OCI-LY7 (cell line): ENCODE measurements around the gene EVI2A. TPM values are rescaled to one million over a fixed set of nuclear protein-coding genes. Genes with fewer than 3 reads are reported as not detected.

Experiments used
- BruUV-seq: library from RNA; stranded (reverse); fragments of 400-500 nt; replicated peaks from 2 replicates; lab custom pipeline; 2021; lab: Mats Ljungman, UMichigan
- CTCF ChIA-PET: fragments of 300-600 bp; sonication (Branson Sonifier 250); formaldehyde crosslinking; loops from one replicate; lab custom pipeline; 2022; ENCODE audit warnings: antibody characterized with exemption; ENCODE audit not compliant: unreplicated experiment; lab: Charles Lee
- POLR2A ChIA-PET: fragments of 300-600 bp; sonication (Branson Sonifier 250); formaldehyde crosslinking; loops from one replicate; lab custom pipeline; 2022; ENCODE audit warnings: antibody characterized with exemption; lab: Charles Lee
- DNase-seq: peaks from one replicate; pipeline ENCODE4 v3.0.0-alpha.2; 2015; ENCODE audit warnings: low spot score
- H2AFZ ChIP-seq: fragments of 200-600 bp; sonication (generic), shearing (Covaris generic); 2 replicates; pipeline ENCODE4 v1.6.1; 2014; ENCODE audit warnings: mild to moderate bottlenecking, antibody characterized with exemption, low read length, moderate library complexity
- H3K27ac ChIP-seq: fragments of 200-600 bp; sonication (generic); 2 replicates; pipeline ENCODE4 v1.5.1; 2014; ENCODE audit warnings: mixed run types, low read depth, mild to moderate bottlenecking, moderate library complexity, low read length, inconsistent platforms; ENCODE audit not compliant: poor library complexity, severe bottlenecking
- H3K36me3 ChIP-seq: fragments of 200-600 bp; sonication (generic); 2 replicates; pipeline ENCODE4 v1.6.1; 2014; ENCODE audit warnings: mild to moderate bottlenecking, antibody characterized with exemption, low read length, moderate library complexity, mixed read lengths; ENCODE audit not compliant: insufficient read depth
- H3K4me1 ChIP-seq: fragments of 200-600 bp; sonication (generic); 2 replicates; pipeline ENCODE4 v1.5.1; 2014; ENCODE audit warnings: mild to moderate bottlenecking, low read length; ENCODE audit not compliant: insufficient read depth, poor library complexity, severe bottlenecking
- H3K4me2 ChIP-seq: fragments of 200-600 bp; sonication (generic); 2 replicates; pipeline ENCODE4 v1.6.1; 2014; ENCODE audit warnings: mild to moderate bottlenecking, low read length
- H3K4me3 ChIP-seq: fragments of 200-600 bp; sonication (generic); 2 replicates; pipeline ENCODE4 v1.5.1; 2014; ENCODE audit warnings: mild to moderate bottlenecking, low read depth, low read length; ENCODE audit not compliant: poor library complexity, severe bottlenecking
- H3K79me2 ChIP-seq: fragments of 200-600 bp; sonication (generic); 2 replicates; pipeline ENCODE4 v1.6.1; 2016; ENCODE audit warnings: low read depth, mild to moderate bottlenecking, low read length, moderate library complexity, mixed read lengths; ENCODE audit not compliant: insufficient read depth
- H3K9me2 ChIP-seq: fragments of 200-600 bp; sonication (generic); 2 replicates; pipeline ENCODE4 v1.6.1; 2016; ENCODE audit warnings: mild to moderate bottlenecking, low read length, mixed read lengths; ENCODE audit not compliant: insufficient read depth
- H3K9me3 ChIP-seq: fragments of 200-600 bp; sonication (generic); 2 replicates; pipeline ENCODE4 v1.6.1; 2014; ENCODE audit warnings: mild to moderate bottlenecking, mixed run types, low read length, mixed read lengths
- H4K20me1 ChIP-seq: fragments of 200-600 bp; sonication (generic); 2 replicates; pipeline ENCODE4 v1.6.1; 2014; ENCODE audit warnings: mild to moderate bottlenecking, antibody characterized with exemption, low read length, moderate library complexity, mixed read lengths; ENCODE audit not compliant: insufficient read depth
- CTCF ChIP-seq: fragments of 200-600 bp; sonication (generic); conservative IDR thresholded peaks from 2 replicates; pipeline ENCODE4 v1.5.1; 2014; ENCODE audit warnings: mild to moderate bottlenecking, antibody characterized with exemption, low read length, moderate library complexity, mixed read lengths
- EZH2phosphoT487 ChIP-seq: fragments of 200-600 bp; sonication (generic); IDR thresholded peaks from 2 replicates; pipeline ENCODE4 v1.6.1; 2018; ENCODE audit warnings: low read depth, borderline replicate concordance, mild to moderate bottlenecking, mixed run types, antibody characterized with exemption, low read length, moderate library complexity, mixed read lengths
- intact Hi-C: fragments of 100-400 bp; cut with micrococcal nuclease; formaldehyde crosslinking; loops from one replicate; pipeline ENCODE4 v1.10.0; 2022; ENCODE audit not compliant: unreplicated experiment
- total RNA-seq, 2 experiments: library from RNA; depleted of rRNA in 1 of 2; stranded (reverse); fragments of >200 nt in 1 of 2; shearing (Covaris generic) in 1 of 2; gene quantifications; 2 replicates each; pipeline ENCODE4 v1.2.3, GENCODE V29; 2014 to 2022

Gene EVI2A
- total RNA-seq, 2 experiments from 2014 or later, result 14.1 to 31.3 TPM

GRCh38 chr17:31327534-31328159, 6.2 kb upstream of the EVI2A start:
- H3K9me3 ChIP-seq, result no peaks in the 10 kb centered on the region
- no peaks in the 10 kb centered on the region for H4K20me1 ChIP-seq
- no peak overlapping the region for H3K4me3 ChIP-seq
- peaks cover 3% of the 10 kb centered on the region; the same call in 1 of the 2 replicates for H3K79me2 ChIP-seq
- BruUV-seq, result no TSS peak
- DNase-seq, result no peak
- CTCF ChIA-PET, result no interaction called here
- H3K9me2 ChIP-seq, result no peaks in the 10 kb centered on the region
- no peak for TF ChIP-seq EZH2phosphoT487
- TF ChIP-seq CTCF, result no peak
- H3K4me2 ChIP-seq, result no peak overlapping the region
- no peak overlapping the region for H3K27ac ChIP-seq
- POLR2A ChIA-PET, result interaction anchor here (0.7 kb wide), 1 partner anchor 7 kb away, joined by 5 read pairs; no protein-coding TSS in a partner anchor
- H3K36me3 ChIP-seq, result peaks cover 30% of the 10 kb centered on the region
- intact Hi-C loops, result no loop called here
- no peaks in the 10 kb centered on the region for H3K4me1 ChIP-seq
- H2AFZ ChIP-seq, result no peak overlapping the region

DNA sequence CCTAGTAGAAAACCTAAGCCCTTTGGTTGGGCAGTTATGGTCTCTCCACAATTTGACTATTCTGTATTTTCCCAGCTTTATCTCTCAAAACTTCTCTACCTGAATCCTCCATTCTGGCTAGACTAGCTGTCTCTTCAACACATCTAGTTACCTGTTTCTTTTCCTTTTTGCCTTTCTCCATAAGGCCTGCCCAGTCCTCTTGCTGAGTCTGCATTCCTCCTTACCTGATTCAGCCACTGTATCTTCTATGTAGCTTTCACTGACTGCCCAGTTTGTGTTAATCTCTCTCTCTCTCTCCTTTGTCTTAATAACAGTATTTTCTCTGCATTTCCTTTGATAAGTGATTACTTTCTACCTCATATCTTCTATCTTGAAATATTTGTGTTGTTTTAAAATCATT, 2.1 kb upstream of the EVI2A start:
- POLR2A ChIA-PET, result interaction anchor here (0.7 to 1.1 kb wide), 2 partner anchors 12 to 72 kb away, joined by 3 to 4 read pairs; no protein-coding TSS in a partner anchor
- no peaks in the 10 kb centered on the region for H3K9me2 ChIP-seq
- peaks cover 9% of the 10 kb centered on the region for H3K4me1 ChIP-seq
- H3K27ac ChIP-seq, result no peak overlapping the region
- CTCF ChIA-PET, result no interaction called here
- H4K20me1 ChIP-seq, result no peaks in the 10 kb centered on the region
- TF ChIP-seq EZH2phosphoT487 (no peak), CTCF (no peak)
- no peak overlapping the region for H3K4me3 ChIP-seq
- H3K36me3 ChIP-seq, result peaks cover 23% of the 10 kb centered on the region
- no TSS peak for BruUV-seq
- intact Hi-C loops, result no loop called here
- peaks cover 40% of the 10 kb centered on the region for H3K79me2 ChIP-seq
- H3K4me2 ChIP-seq, result no peak overlapping the region
- no peak overlapping the region for H2AFZ ChIP-seq
- DNase-seq, result no peak
- H3K9me3 ChIP-seq, result no peaks in the 10 kb centered on the region

GRCh38 chr17:31321966-31322365, 544 bp upstream of the EVI2A start:
- H2AFZ ChIP-seq, result peak overlapping the region; percentile 1; the same call in 1 of the 2 replicates
- ChIA-PET CTCF (no interaction called here), POLR2A (interaction anchor here (0.5 to 1.0 kb wide), 4 partner anchors 11 to 317 kb away, joined by 3 to 5 read pairs (median 3); no protein-coding TSS in a partner anchor)
- H3K9me2 ChIP-seq, result no peaks in the 10 kb centered on the region
- no peaks in the 10 kb centered on the region for H4K20me1 ChIP-seq
- peak overlapping the region; percentile 93 for H3K4me2 ChIP-seq
- peaks cover 54% of the 10 kb centered on the region for H3K79me2 ChIP-seq
- peak overlapping the region; percentile 97 for H3K27ac ChIP-seq
- H3K36me3 ChIP-seq, result peaks cover 12% of the 10 kb centered on the region; the same call in 1 of the 2 replicates
- BruUV-seq, result no TSS peak
- peak overlapping the region; percentile 77 for H3K4me3 ChIP-seq
- peak; percentile 35 for DNase-seq
- H3K9me3 ChIP-seq, result no peaks in the 10 kb centered on the region
- TF ChIP-seq EZH2phosphoT487, result no peak
- TF ChIP-seq CTCF, result no peak
- H3K4me1 ChIP-seq, result peaks cover 20% of the 10 kb centered on the region
- intact Hi-C loops, result loop anchor here (1.0 kb wide), 1 partner anchor 13 kb away; no protein-coding TSS in a partner anchor
